ENCODE measurements around the gene MUC5B.

Gene MUC5B

DNA sequence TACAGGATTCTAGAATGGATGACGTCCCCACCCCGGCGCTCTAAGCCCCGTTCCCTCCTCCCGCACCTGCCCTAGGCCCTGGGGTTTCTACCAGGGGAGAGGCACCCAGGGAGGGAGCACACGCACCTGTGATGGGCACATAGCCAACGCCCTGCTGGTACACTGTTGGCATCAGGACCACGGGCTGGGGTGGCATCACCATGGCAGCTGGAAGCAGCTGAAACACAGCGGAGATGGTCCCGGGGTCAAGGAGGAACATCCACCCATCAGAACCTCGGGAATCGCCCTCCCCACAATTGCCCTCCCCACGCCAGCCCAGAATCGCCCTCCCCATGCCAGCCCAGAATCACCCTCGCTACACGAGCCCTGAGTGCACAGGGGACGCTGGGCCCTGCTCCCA lies 63.0 kb downstream of the MUC5B start:
- DNase-seq (ENCODE audit: low spot score), result no peak

DNA sequence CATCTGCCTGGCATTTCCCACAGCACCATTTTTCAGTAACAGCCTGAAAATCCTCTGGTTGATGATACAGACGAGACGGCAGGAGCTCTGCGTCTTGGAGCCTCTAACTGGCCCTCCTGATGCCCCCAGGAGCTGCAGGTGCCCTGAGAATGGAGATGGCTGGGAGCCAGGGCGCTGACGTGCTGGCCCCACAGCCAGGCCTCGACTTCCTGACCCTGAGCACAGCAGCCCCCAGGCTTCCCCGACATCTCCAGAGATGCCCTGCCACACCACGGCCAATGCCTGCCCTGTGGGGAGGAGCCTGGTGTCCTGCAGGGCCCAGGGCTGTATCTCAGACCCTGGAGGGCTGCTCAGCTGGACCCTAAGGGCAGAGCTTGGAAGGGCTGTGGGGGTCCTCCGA lies 65.1 kb downstream of the MUC5B start:
- no peak for DNase-seq (ENCODE audit: low spot score)

GRCh38 chr11:1288426-1289151 lies 65.7 kb downstream of the MUC5B start:
- DNase-seq (ENCODE audit: low spot score), result no peak

DNA sequence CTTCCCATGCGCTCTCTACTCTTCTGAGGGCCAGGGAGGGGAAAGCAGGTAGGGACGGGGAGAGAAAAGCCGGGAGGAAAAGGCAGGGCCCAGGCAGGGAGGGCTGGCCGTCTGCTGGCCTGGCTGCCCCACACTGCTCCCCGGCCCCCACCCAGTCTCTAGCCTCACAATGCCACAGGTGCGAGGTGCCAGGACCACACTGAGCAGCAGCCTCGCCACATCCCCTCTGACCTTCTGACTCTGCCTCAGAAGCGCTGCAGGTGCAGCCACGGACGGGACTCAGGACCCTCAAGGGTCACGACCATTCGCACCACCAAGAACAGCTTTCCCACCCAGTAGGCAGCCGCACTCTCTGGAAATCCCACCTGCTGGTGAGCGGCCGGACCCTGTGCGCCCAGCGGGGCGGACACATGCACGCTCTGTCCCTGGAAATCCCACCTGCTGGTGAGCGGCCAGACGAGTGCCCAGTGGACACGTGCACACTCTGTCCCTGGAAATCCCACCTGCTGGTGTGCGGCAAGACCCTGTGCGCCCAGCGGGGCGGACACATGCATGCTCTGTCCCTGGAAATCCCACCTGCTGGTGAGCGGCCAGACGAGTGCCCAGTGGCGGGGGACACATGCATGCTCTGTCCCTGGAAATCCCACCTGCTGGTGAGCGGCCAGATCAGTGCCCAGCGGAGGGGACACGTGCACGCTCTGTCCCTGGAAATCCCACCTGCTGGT lies 66.5 kb downstream of the MUC5B start:
- no peak for DNase-seq (ENCODE audit: low spot score)

DNA sequence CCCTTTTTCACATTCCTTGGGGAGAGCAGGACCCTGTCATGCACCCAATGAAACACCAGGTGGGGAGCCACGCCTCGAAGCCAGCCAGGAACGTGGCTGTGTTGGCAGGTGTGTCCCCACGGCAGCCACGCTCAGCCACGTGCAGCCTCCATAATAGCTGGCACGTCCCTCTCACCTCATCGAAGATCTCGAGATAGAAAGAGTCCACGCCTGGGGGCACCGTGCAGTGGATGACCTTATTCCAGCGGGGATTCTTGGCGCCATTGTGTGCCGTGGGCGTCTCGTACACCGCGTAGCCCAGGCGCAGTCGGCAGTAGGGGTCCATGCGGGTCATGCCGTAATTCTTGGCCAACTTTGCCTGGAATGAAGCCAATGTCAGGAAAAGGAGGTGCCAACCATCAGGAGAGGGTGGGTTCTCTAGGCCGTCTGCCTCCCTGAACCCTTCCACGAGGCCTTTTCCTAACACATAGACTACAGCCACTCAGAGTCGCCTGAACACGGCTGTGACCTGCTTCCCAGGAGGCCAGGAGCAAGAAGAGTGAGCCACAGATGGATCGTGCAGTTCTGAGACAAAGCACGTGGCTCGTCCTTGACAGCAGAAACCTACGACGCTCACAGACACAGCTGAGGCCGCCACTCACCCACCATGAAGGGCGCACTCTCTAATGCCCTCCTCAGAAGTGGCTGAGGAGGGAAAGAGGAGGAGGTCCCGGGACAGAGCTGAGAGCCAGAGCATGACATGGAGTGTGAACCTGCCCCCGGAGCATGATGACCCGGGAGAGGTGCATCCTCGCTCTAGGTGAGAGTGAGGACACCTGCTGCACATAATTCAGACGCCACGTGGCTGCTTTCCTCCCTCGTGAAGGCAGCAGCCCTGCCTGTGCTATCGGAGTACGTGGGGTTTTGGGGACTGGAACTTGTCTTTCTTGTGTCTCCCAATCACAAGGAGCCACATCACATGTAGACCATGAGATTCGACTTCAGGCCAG lies 67.5 kb downstream of the MUC5B start:
- no peak for DNase-seq (ENCODE audit: low spot score)

DNA sequence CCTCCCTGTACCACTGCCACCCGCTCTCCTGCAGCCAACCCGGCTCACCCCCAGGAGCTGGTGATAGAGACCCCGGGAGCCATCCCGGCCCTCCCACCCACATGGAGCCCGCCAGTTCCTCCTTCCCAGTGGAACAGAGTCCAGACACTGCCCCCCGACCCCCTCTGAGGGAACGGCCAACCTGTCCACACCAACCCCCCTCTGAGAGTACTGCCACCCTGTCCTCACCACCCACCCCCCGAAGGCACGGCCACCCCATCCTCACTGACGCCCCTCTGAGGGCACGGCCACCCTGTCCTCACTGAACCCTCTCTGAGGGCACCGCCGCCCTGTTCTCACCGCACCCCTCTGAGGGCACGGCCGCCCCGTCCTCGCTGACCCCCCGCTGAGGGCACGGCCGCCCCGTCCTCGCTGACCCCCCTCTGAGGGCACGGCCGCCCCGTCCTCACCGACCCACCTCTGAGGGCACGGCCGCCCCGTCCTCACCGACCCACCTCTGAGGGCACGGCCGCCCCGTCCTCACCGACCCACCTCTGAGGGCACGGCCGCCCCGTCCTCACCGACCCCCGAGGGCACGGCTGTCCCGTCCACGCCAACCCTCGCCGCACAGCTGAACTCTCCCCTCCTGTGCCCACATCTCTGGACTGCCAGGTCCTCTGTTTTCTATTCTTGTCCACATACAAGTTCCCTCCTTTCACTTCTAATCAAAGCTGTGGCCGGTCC lies 68.6 kb downstream of the MUC5B start:
- no peak for DNase-seq (ENCODE audit: low spot score)

GRCh38 chr11:1292018-1292643 lies 69.3 kb downstream of the MUC5B start:
- no peak for DNase-seq (ENCODE audit: low spot score)

GRCh38 chr11:1292644-1293618 lies 70.1 kb downstream of the MUC5B start:
- DNase-seq (ENCODE audit: low spot score), result no peak

- no peak for DNase-seq (ENCODE audit: low spot score)
Measured at GRCh38 chr11:1293619-1294015, 70.8 kb downstream of the MUC5B start.

- DNase-seq (ENCODE audit: low spot score), result no peak
Measured at GRCh38 chr11:1295086-1295485, 72.2 kb downstream of the MUC5B start.

DNA sequence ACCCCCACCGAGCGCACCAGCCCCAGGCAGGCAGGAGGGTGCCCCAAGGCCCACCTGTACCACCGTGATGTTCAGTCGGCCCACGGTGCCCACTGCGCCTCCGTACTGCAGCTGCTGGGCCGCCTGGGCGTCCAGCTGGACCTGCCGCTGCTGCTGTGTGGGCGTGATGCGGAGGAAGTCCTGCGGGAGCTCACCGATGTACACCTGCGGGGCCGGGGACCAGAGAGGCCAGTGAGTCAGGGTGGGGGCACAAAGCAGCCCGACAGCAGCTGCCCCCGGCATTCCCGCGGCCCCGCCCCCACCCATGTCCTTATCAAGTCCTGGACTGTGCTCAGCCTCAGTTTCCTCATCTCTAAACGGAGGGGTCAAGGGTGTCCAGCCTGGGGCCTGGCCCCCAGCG lies 72.7 kb downstream of the MUC5B start:
- DNase-seq (ENCODE audit: low spot score), result no peak

DNA sequence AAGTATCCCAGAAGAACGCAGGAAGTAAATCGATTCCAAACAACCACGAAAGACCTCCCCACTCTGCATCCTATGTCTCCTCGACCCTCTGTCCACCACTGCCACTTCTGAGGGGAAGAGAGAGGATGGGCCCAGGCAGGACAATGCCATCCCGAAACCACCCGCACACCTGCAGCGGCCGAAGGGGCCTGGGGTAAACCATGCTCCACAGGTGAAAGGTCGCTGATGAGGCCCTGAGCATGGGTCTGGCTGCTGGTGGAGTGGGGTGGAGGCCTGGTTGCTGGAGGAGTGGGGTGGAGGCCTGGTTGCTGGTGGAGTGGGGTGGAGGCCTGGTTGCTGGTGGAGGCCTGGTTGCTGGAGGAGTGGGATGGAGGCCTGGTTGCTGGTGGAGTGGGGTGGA lies 73.4 kb downstream of the MUC5B start:
- no peak for DNase-seq (ENCODE audit: low spot score)

DNA sequence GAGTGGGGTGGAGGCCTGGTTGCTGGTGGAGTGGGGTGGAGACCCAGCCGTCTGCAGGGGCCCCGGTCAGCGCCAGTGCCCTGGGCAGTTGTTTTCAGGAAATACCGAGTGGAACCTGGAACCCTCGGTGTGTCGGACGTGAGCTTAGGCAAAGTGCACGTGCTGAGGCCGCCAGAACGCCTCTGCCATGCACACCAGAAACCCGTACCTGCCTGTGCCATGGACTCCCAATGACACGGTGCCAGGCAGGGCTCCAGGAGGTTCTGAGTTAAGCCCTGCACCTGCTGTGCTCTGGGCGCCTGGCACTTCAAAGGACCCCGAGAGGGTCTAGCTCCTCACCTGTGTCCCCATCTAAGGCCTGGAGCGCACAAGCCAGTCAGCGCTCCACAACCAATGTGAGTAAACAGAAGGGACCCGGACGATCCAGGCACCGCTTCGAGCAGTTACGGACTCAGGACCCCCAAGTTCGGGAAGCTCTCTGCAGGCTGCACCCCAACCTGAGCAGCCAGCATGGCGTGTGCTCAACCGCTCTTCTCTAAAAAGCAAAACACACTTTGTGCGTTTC lies 74.2 kb downstream of the MUC5B start:
- DNase-seq (ENCODE audit: low spot score), result no peak

- DNase-seq (ENCODE audit: low spot score), result no peak
Measured at GRCh38 chr11:1297576-1298473, 75.0 kb downstream of the MUC5B start.

GRCh38 chr11:1298695-1299492 lies 76.0 kb downstream of the MUC5B start:
- DNase-seq (ENCODE audit: low spot score), result no peak

- DNase-seq (ENCODE audit: low spot score), result no peak
Measured at GRCh38 chr11:1299621-1300020, 76.8 kb downstream of the MUC5B start.

DNA sequence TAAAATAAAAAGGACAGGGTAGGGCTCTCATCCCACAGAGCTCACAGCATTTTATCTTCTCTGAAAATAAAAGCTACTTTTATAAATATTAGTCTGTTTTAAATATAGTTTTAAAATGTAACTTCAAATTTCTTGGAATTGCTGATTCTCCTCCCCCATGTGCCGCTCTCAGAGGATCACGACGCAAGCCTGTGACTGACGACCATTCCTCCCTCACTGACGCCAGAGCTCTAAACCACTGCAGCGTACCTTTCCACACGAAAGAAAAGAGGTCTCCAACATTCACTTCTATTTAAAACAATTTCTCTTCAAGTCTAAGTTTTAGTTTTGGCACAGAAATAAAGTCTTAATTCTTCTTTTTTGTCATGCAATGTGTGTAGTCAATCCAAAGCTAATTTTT lies 77.3 kb downstream of the MUC5B start:
- DNase-seq (ENCODE audit: low spot score), result no peak

Measured in COLO829 (cell line).